ENCODE data around the gene COLQ.

GRCh38 chr3:15462451-15462850, 59.1 kb downstream of the COLQ start:
- TF ChIP-seq CTCF (optimal IDR thresholded peaks at IDR 0.05 in 1 of 3, IDR thresholded peaks at IDR 0.05 in 1 of 3, conservative IDR thresholded peaks at IDR 0.05 in 1 of 3; ENCODE audit: extremely low read depth in 1 of 3, insufficient read depth in 2 of 3, low read length in 3 of 3) (no peak), EZH2 (IDR thresholded peaks at IDR 0.05; ENCODE audit: low read length) (no peak)

All from keratinocyte (primary cell).